HG03442 (cell line): ENCODE results near the gene ADAMTS12.
"Not testable (repeated sequence)": the region's sequence is repeated elsewhere in the genome, so short reads cannot be mapped to it uniquely, and the experiment has no call there.

ENCODE experiments used
- ATAC-seq: cut with Tn5 transposase; IDR thresholded peaks from one replicate; pipeline ENCODE4 v1.9.1; 2021; ENCODE audit warnings: mild to moderate bottlenecking, moderate library complexity; ENCODE audit not compliant: unreplicated experiment

The ADAMTS12 gene

DNA sequence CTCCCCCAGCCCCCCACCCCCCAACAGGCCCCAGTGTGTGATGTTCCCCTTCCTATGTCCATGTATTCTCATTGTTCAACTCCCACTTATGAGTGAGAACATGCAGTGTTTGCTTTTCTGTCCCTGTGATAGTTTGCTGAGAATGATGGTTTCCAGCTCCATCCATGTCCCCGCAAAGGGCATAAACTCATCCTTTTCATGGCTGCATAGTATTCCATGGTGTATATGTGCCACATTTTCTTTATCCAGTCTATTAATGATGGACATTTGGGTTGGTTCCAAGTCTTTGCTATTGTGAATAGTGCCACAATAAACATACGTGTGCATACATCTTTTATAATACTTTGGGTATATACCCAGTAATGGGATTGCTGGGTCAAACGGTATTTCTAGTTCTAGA is 23.1 kb upstream of the ADAMTS12 start:
- ATAC-seq, result not testable (repeated sequence)

DNA sequence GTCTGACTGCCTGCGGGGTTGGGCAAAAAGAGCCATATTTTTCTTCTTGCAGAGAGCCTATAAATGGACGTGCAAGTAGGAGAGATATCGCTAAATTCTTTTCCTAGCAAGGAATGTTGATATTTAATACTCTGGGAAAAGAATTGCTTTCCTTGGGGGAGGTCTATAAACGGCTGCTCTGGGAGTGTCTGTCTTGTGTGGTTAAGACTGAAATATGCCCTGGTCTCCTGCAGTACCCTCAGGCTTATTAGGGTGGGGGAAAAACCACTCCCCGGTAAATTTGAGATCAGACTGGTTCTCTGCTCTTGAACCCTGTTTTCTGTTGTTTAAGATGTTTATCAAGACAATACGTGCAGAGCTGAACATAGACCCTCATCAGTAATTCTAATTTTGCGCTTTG is 14.5 kb upstream of the ADAMTS12 start:
- not testable (repeated sequence) for ATAC-seq

DNA sequence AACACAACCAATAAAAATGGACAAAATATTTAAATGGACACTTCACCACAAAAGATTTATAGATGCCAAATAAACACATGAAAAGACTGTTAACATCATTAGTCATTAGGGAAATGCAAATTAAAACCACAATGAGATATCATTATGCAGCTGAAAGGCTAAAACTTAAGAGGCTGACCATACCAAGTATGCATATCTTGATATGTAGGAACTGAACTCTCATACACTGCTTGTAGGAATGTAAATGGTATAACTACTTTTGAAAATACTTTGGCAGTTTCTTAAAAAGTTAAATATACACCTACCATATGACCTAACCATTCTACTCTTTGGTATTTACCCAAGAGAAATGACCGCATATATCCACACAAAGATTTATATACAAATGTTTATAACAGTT is 13.6 kb upstream of the ADAMTS12 start:
- ATAC-seq, result no peak

DNA sequence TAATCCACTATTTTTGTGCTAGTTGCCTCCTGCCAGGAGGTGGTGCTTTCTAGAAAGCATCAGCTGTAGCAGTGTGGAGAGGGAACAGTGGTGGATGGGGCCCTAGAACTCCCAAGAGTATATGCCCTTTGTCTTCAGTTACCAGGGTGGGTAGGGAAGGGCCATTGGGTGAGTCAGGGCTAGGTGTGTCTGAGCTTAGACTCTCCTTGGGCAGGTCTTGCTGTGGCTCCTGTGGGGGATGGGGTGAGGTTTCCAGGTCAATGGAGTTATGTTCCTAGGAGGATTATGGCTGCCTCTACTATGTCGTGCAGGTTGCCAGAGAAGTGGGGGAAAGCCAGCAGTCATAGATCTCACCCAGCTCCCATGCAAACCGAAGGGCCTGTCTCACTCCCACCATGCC is 11.3 kb upstream of the ADAMTS12 start:
- no peak for ATAC-seq

DNA sequence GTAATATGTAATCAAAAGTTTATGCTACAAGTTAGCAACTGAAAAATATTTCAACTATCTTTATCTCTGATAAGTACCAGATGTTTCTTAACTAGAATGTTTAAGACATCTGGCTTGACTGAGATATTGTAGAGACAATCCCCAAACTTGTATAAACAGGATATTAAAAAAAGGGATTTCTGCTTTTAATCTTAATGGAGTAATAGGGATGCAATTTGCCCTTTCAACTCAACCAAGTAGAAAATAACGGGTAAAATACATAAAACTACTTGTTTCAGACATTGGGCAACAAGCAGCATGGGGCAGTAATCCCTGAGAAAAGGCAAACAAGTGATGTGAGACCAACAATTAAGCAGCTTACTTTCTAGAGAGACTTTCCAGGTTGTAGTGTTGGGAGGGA is 9.4 kb upstream of the ADAMTS12 start:
- ATAC-seq, result no peak

DNA sequence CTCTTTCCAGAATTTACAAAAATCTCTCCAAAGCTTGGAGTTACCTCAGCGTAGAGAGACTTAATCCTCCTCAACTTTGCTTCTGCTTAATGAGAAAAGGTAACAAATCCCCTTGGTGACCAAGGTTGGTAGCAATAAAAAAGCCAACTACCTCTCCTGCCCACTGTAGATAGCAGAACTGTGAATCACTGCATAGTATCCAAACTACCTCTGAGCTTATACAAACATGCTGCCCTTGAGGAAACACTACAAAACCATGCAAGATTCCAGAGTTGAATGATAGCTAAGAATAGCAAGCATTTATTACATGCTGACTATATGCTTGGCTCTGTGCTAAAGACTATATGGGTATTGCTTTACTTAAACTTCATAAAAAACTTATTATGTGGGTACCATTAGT is 2.8 kb upstream of the ADAMTS12 start:
- no peak for ATAC-seq

DNA sequence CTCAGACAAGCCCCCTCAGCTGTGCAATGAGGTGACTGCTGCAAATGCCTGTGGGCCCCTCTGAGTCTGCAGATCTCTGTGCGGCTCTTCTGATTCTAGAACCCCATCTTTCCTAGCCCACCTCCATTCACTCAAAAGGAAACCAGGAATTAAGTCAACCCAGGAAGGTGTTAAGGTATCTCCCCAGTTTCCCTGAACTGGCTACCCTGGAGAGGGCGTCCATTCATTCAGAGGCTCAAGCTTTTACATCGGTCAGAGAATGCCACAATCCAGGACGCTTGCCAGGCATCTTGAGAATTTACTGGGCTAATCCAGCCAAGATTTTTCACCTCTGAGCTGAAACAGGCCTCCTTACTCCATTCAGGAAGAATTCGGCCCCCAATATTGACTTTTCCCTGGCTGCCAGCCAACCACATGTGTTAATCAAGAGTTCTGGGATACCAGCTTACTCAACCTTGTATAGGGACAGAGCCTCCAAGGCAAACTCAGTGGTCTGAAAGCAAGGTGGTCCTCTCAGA is 889 bp upstream of the ADAMTS12 start:
- ATAC-seq, result no peak

DNA sequence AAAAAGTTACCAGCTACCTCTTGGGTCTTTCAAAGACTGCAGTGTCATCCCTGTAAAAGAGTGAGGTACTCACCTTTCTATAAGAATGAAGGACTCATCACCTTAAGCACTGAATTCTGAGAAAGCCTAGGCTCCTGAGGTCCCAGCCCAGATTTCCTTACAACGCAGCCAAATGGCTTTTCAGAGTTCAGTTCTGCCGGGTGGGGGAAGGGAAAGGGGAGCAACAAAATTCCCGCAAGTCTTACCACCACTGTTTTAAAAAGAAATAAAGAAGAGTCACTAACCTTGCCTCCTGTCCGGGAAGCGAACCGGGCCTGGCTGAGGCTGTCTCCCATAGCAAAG is 373 bp downstream of the ADAMTS12 start:
- ATAC-seq, result no peak

DNA sequence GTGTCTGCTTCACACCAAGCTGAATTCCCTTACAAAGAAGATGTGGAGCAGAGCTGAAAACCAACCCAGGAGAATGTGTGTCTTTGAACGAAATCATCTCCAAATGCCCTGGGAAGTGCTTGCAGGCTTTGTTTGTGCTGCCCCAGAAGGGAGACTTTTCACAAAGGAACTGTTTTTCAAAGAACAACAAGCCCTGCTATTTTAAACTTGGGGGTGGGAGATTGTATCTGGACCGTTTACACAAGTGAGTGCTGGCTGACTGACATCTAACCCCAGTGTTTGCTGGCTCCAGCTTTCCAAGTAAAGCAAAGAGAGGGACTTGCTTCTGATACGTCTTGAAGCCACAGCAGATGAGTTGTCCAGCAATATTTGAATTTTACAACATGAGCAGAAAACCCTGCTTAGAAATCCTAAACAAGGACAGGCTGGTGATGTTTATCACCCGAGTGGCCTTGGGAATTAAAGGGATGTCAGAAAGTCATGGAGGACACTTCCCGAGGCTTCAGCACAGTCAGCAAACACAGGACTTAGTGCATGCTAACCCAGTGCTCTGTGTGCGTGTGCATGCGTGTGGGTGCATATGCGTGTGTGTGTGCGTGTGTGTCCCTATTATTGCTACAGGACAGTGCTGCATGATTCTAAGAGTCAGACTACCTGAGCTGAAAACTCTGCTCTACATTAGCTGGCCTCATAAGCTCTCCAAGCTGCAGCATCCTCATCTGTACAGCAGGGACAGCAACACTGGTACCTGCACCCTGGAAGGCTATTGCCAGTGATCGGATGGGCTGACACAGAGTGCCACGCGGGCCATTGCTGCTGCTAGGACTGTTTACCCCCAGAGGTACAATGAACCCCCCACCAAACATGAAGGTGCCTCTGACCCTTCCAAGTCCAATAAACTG is 1.4 kb downstream of the ADAMTS12 start:
- no peak for ATAC-seq

DNA sequence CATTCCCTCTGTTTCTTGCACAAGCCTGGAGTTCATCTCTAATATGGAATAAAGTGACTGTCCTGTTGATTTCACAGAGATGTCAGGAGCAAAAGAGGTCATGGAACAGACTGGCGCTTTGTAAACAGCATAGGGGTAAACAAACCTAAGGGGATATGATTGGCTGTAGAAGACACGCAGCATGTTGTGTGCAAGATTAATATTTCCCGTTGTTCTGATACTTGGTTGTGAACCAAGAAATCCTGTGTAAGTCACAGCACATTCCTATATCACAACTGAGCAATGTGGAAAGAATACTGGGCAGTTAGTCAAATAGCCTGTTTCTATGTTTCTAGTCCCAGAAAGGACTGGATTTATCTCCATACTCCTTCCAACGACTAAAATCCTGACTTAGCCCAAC is 3.2 kb downstream of the ADAMTS12 start:
- no peak for ATAC-seq

DNA sequence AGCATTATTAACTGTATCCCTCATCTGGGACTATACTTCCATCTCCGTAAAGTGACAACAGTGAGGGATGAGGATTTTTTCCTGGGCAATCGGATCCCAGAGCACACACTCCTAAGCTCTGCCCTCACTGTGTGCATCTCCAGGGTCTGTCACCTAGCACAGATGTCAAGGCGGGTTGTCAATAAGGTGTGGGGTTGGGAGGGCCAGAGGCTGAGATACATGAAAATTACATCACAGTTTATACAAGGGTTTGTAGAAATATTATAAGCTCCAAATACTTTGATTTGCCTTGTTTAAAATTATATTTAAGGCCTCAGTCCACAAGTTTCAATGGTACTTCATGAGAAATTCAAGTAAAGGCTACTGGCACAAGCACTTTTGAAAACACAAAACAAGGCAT is 4.5 kb downstream of the ADAMTS12 start:
- no peak for ATAC-seq

DNA sequence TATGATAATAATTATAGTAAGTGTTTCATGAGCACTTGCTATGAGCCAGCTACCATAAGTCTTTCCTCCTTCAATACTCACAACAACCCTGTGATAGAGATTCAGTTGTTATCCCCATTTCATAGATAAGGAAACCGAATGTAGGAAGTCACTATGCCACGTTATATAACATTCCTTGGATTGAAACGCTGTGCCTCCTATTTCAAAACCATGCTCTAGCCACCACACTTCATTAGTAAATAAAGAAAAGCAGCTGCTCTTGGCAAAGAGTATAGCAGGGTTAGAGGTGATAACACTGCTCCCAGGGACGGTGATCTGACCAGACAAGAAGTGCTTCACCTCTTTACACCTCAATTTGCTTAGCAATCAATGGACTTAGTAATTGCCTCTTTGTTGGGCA is 5.5 kb downstream of the ADAMTS12 start:
- no peak for ATAC-seq

DNA sequence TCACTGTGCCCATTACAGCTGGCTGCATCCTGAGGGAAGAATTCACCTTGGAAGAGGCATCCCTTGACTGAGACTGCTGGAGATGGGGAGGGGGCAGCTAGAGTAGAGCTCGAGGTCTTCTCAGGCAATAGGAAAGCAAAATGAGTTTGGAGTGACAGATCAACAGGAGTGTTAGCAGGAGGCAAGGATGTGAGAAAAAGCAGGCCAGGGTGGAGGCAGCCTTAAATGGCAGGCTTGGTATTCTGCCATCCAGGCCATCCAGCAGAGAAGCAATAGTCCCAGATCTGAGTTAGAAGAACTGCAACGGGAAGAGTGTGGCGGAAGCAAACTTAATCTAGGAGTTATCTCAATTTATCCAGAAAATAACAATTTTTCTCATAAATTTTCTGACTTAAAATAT is 6.1 kb downstream of the ADAMTS12 start:
- ATAC-seq, result no peak

DNA sequence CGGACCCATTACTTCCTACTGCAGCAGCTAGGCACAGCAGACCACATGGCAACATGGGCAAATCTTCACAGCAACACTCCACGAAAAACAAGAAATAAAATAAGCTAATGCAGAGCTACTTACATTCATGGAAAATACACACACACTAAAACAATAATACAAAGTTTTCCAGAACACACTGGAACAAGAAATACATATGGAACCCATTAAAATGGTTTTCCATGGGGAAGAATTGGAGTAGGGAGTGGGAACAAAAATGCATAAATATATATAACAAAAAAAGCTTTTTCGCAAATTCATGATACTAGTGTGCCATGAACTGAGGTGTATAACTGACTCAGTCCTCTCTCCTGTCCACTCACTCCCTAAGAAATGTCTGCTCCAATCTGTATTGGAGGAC is 8.3 kb downstream of the ADAMTS12 start:
- no peak for ATAC-seq

DNA sequence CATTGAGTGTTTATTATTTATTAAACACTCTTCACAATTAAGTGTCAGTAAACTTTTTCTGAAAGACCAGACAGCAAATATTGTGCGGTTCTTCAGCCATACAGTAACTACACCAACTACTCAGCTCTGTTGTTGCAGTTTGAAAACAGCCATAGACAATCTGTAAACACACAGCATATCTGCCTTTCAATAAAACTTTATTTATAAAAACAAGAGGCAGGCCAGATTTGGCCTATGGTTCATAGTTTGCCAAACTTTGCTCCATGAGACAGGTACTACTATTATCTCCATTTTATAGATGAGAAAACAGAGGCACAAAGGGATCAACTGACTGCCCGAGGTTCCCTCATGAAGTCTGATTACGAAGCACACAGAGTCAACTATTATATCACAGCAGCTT is 11.5 kb downstream of the ADAMTS12 start:
- no peak for ATAC-seq

DNA sequence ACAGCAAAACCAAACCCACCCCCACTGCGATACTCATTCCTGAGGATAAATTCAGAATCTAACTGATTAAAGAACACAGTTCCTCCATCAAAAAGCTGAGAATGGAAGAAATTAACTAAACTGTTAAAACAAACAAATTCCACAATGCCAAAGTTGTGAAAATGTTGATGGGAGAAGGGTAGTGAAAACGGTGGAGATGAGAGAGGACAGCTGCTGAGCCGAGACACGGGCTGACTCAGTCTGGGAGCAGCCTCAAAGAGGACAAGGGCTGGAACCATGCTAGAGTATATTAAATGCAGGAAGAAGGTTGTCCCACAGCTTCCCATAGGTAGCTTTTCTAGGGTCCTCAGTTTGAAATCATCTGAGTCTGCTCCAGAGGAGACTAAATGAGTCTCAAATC is 14.3 kb downstream of the ADAMTS12 start:
- ATAC-seq, result no peak

DNA sequence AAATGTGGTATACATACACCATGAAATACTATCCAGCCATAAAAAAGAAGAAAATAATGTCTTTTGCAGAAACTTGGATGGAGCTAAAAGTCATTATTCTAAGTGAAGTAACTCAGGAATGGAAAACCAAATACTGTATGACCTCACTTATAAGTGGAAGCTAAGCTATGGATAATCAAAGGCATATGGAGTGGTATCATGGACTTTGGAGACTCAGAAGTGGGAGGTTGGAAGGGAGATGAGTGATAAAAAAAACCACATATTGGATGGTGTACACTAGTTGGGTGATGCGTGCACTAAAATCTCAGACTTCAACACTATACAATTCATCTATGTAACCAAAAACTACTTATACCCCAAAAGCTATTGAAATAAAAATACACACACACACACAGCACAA is 24.5 kb downstream of the ADAMTS12 start:
- ATAC-seq, result no peak

DNA sequence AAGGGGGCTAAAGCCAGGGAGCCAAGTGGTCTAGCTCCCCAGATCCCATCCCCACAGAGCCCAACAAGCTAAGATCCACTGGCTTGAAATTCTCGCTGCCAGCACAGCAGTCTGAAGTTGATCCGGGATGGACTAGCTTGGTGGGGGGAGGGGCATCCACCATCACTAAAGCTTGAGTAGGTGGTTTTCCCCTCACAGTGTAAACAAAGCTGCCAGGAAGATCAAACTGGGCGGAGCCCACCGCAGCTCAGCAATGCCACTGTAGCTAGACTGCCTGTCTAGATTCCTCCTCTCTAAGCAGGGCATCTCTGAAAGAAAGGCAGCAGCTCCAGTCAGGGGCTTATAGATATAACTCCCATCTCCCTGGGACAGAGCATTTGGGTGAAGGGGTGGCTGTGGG is 32.6 kb downstream of the ADAMTS12 start:
- ATAC-seq, result not testable (repeated sequence)

DNA sequence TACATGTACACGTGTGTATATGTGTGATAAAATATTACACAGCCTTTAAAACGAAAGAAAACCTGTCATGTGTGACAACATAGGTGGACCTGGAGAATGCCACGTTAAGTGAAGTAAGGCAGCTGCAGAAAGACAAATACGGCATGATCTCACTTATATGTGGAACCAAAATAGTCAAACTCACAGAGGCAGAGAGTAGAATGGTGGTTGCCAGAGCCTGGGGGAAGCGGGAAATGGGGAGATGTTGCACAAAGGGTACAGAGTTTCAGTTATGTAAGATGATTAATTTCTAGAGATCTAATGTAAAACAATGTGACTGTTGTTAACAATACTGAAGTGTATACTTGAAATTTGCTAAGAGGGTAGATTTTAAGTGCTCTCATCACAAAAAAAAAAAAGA is 34.8 kb downstream of the ADAMTS12 start:
- ATAC-seq, result peak; percentile 76

DNA sequence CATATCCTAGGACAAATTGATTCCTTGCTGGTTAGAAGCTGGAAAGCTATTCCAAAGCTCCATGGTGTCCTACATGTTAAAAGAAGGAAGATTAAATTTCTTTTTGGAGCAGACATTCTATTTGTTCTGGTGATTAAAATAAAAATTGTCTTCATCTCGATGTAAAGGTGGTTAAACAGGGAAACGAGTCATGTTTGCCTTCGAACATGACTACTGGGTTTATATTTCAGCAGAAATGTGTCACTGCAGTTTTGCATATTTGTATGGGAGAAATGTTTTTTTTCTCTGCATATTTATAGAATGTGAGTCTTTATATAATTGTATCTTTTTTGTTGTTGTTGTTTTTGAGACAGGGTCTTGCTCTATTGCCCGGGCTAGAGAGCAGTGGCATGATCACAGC is 36.4 kb downstream of the ADAMTS12 start:
- ATAC-seq, result no peak

DNA sequence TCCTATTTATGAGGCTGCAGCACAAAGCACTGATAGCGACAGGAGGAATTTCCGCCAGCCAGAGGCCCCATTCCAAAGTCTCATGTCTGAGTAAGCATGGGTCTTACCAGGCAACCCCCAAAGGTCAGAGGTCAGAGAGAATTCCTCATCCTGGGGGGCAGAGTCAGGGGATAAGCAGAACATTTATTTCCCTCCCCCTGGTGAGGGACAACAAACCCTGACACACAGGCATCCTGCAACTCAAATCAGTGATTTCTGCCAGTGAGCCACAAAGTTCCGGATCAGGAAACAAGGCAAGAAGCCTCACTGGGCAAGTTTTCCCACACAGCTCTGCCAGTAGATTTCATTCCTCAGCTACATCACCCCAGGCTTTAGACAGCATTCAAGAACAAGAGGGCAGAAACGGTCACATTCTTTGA is 37.0 kb downstream of the ADAMTS12 start:
- no peak for ATAC-seq

DNA sequence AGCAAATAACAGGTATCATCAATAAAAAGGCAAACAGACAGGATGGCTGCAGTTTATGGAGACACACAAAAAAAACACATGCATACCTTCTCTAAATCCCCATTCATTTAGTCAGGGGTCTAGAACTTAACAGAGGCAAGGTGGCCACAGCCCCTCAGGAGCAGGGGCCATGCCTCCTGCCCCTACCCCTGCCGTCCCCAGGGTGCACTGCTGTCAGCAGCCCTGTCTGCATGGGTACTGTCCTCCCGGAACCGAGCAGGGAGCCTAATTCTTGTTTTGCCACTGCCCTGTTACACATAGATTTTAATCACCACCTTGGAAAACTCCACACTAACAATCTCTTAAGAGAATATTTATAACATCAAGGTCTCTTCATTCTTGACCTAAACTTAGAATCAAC is 39.0 kb downstream of the ADAMTS12 start:
- ATAC-seq, result no peak

DNA sequence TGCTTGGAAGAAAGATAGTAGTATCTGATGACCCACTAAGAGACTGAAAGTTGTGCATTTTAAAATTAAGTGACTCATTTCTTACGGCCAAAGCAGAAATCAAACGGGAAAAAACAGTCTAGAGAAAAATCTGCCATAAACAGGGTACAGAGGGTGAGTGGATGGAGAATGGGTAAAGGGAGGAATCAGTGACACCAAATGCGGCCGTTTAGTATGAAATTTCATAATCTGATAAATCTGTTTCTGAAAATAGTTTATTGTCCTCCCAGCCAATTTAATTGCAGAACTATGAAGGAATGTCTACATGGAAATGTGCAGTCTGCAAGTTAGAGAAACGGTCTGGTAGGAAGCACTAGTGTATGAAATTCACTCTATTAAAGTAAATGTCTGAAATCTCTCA is 39.5 kb downstream of the ADAMTS12 start:
- ATAC-seq, result no peak
